Measurements from ENCODE around the gene TPCN2.
"Not testable (repeated sequence)": the region's sequence is repeated elsewhere in the genome, so short reads cannot be mapped to it uniquely, and the experiment has no call there.

The TPCN2 gene

GRCh38 chr11:69123593-69124545 is 75.1 kb downstream of the TPCN2 start:
- Mint-ChIP-seq H3K36me3 (peaks cover 2 to 11% of the 10 kb centered on the region in 2 donors), H3K4me3 (no peak overlapping the region), H3K27ac (peak overlapping the region; percentile 42), H3K4me1 (peaks cover 19 to 24% of the 10 kb centered on the region in 2 donors), H3K27me3 (peaks cover 6 to 8% of the 10 kb centered on the region in 2 donors), H3K9me3 (peaks cover 15 to 16% of the 10 kb centered on the region in 2 donors)
- DNase-seq (no peak), ATAC-seq (replicated peaks) (peak; percentile 24 to 40)

GRCh38 chr11:69125861-69126260 is 77.1 kb downstream of the TPCN2 start:
- H3K9me3 Mint-ChIP-seq: peaks cover 14 to 15% of the 10 kb centered on the region in 2 donors
- DNase-seq (no peak), ATAC-seq (replicated peaks) (no peak)
- H3K4me3 Mint-ChIP-seq: no peak overlapping the region
- H3K36me3 Mint-ChIP-seq: peaks cover 4 to 15% of the 10 kb centered on the region in 2 donors
- no peak overlapping the region for H3K27ac Mint-ChIP-seq
- H3K27me3 Mint-ChIP-seq: peaks cover 6 to 10% of the 10 kb centered on the region in 2 donors
- H3K4me1 Mint-ChIP-seq: peaks cover 18 to 24% of the 10 kb centered on the region in 2 donors

- no peak for DNase-seq
- peaks cover 16 to 24% of the 10 kb centered on the region in 2 donors for H3K4me1 Mint-ChIP-seq
Observed at GRCh38 chr11:69126286-69126685, 77.6 kb downstream of the TPCN2 start.

GRCh38 chr11:69127081-69127850 is 78.5 kb downstream of the TPCN2 start:
- peaks cover 0 to 3% of the 10 kb centered on the region in 2 donors for H3K27me3 Mint-ChIP-seq
- peaks cover 3 to 15% of the 10 kb centered on the region in 2 donors for H3K36me3 Mint-ChIP-seq
- DNase-seq (no peak), ATAC-seq (replicated peaks) (no peak)
- H3K4me1 Mint-ChIP-seq: peaks cover 16 to 21% of the 10 kb centered on the region in 2 donors
- no peak overlapping the region for H3K4me3 Mint-ChIP-seq
- peaks cover 14 to 15% of the 10 kb centered on the region in 2 donors for H3K9me3 Mint-ChIP-seq
- H3K27ac Mint-ChIP-seq: no peak overlapping the region

More at GRCh38 chr11:69126286-69126685, 77.6 kb downstream of the TPCN2 start:
- no peak for ATAC-seq (replicated peaks)
- H3K9me3 Mint-ChIP-seq: peaks cover 14 to 15% of the 10 kb centered on the region in 2 donors
- peaks cover 3 to 6% of the 10 kb centered on the region in 2 donors for H3K27me3 Mint-ChIP-seq
- no peak overlapping the region for H3K27ac Mint-ChIP-seq
- H3K36me3 Mint-ChIP-seq: peaks cover 4 to 15% of the 10 kb centered on the region in 2 donors
- no peak overlapping the region for H3K4me3 Mint-ChIP-seq

- H3K4me1 Mint-ChIP-seq: peaks cover 10 to 15% of the 10 kb centered on the region in 2 donors
- H3K27me3 Mint-ChIP-seq: peaks cover 0 to 3% of the 10 kb centered on the region in 2 donors
- no peak overlapping the region for H3K27ac Mint-ChIP-seq
- peaks cover 3 to 15% of the 10 kb centered on the region in 2 donors for H3K36me3 Mint-ChIP-seq
- DNase-seq (no peak), ATAC-seq (replicated peaks) (no peak)
- H3K9me3 Mint-ChIP-seq: peaks cover 14 to 15% of the 10 kb centered on the region in 2 donors
- no peak overlapping the region for H3K4me3 Mint-ChIP-seq
Observed at GRCh38 chr11:69127884-69128283, 79.2 kb downstream of the TPCN2 start.

GRCh38 chr11:69129053-69129452 is 80.3 kb downstream of the TPCN2 start:
- H3K27me3 Mint-ChIP-seq: peaks cover 0 to 3% of the 10 kb centered on the region in 2 donors
- no peak overlapping the region for H3K4me3 Mint-ChIP-seq
- DNase-seq: no peak
- no peak for ATAC-seq (replicated peaks)
- H3K9me3 Mint-ChIP-seq: peaks cover 16 to 18% of the 10 kb centered on the region in 2 donors
- peaks cover 11 to 20% of the 10 kb centered on the region in 2 donors for H3K36me3 Mint-ChIP-seq
- peaks cover 3 to 11% of the 10 kb centered on the region in 2 donors for H3K4me1 Mint-ChIP-seq
- H3K27ac Mint-ChIP-seq: no peak overlapping the region

- no peak for DNase-seq
- ATAC-seq (replicated peaks): no peak
- Mint-ChIP-seq H3K36me3 (peaks cover 11 to 26% of the 10 kb centered on the region in 2 donors), H3K9me3 (peaks cover 18% of the 10 kb centered on the region in 2 donors), H3K27ac (no peak overlapping the region), H3K4me3 (no peak overlapping the region), H3K27me3 (peaks cover 0 to 3% of the 10 kb centered on the region in 2 donors), H3K4me1 (peaks cover 5 to 14% of the 10 kb centered on the region in 2 donors)
Observed at GRCh38 chr11:69129647-69130046, 80.9 kb downstream of the TPCN2 start.

GRCh38 chr11:69130654-69131053 is 81.9 kb downstream of the TPCN2 start:
- ATAC-seq (replicated peaks) (no peak), DNase-seq (no peak)
- no peak overlapping the region for H3K4me3 Mint-ChIP-seq
- H3K27ac Mint-ChIP-seq: no peak overlapping the region
- H3K4me1 Mint-ChIP-seq: peaks cover 8 to 22% of the 10 kb centered on the region in 2 donors
- peaks cover 18 to 20% of the 10 kb centered on the region in 2 donors for H3K9me3 Mint-ChIP-seq
- H3K27me3 Mint-ChIP-seq: peaks cover 0 to 3% of the 10 kb centered on the region in 2 donors
- H3K36me3 Mint-ChIP-seq: peaks cover 16 to 30% of the 10 kb centered on the region in 2 donors

GRCh38 chr11:69131121-69131566 is 82.4 kb downstream of the TPCN2 start:
- Mint-ChIP-seq H3K9me3 (peaks cover 22 to 23% of the 10 kb centered on the region in 2 donors), H3K4me3 (no peak overlapping the region), H3K27ac (no peak overlapping the region), H3K36me3 (peaks cover 19 to 35% of the 10 kb centered on the region in 2 donors), H3K4me1 (peaks cover 11 to 27% of the 10 kb centered on the region in 2 donors), H3K27me3 (peaks cover 0 to 3% of the 10 kb centered on the region in 2 donors)
- DNase-seq (no peak), ATAC-seq (replicated peaks) (no peak)

GRCh38 chr11:69131644-69132300 is 83.0 kb downstream of the TPCN2 start:
- H3K4me1 Mint-ChIP-seq: peaks cover 13 to 31% of the 10 kb centered on the region in 2 donors
- peaks cover 0 to 3% of the 10 kb centered on the region in 2 donors for H3K27me3 Mint-ChIP-seq
- DNase-seq: no peak
- no peak overlapping the region for H3K27ac Mint-ChIP-seq
- no peak overlapping the region for H3K4me3 Mint-ChIP-seq
- peaks cover 22 to 39% of the 10 kb centered on the region in 2 donors for H3K36me3 Mint-ChIP-seq
- peaks cover 23 to 26% of the 10 kb centered on the region in 2 donors for H3K9me3 Mint-ChIP-seq
- no peak for ATAC-seq (replicated peaks)

GRCh38 chr11:69132301-69132670 is 83.6 kb downstream of the TPCN2 start:
- DNase-seq (no peak), ATAC-seq (replicated peaks) (no peak)
- Mint-ChIP-seq H3K4me3 (no peak overlapping the region), H3K36me3 (peaks cover 22 to 39% of the 10 kb centered on the region in 2 donors), H3K27ac (no peak overlapping the region), H3K4me1 (peaks cover 13 to 31% of the 10 kb centered on the region in 2 donors), H3K27me3 (peaks cover 0 to 3% of the 10 kb centered on the region in 2 donors), H3K9me3 (peaks cover 23 to 26% of the 10 kb centered on the region in 2 donors)

- Mint-ChIP-seq H3K27ac (peak overlapping the region; percentile 85), H3K4me1 (peaks cover 13 to 31% of the 10 kb centered on the region in 2 donors), H3K36me3 (peaks cover 22 to 38% of the 10 kb centered on the region in 2 donors), H3K4me3 (no peak overlapping the region), H3K9me3 (peaks cover 18 to 23% of the 10 kb centered on the region in 2 donors), H3K27me3 (peaks cover 0 to 3% of the 10 kb centered on the region in 2 donors)
- no peak for ATAC-seq (replicated peaks)
- no peak for DNase-seq
Observed at GRCh38 chr11:69133251-69133650, 84.5 kb downstream of the TPCN2 start.

- Mint-ChIP-seq H3K9me3 (peaks cover 13 to 15% of the 10 kb centered on the region in 2 donors), H3K27ac (peak overlapping the region; percentile 85), H3K4me1 (peaks cover 13 to 31% of the 10 kb centered on the region in 2 donors), H3K4me3 (peak overlapping the region in 1 of 2 donors; percentile 26), H3K36me3 (peaks cover 22 to 32% of the 10 kb centered on the region in 2 donors)
- peak; percentile 95 to 98 for ATAC-seq (replicated peaks)
- peak; percentile 47 for DNase-seq
- H3K27me3 Mint-ChIP-seq: not testable (repeated sequence)
Observed at GRCh38 chr11:69134182-69134581, 85.5 kb downstream of the TPCN2 start.

All from stimulated activated naive B cell treated with anti-CD40 and anti-IgM and Interleukin-4, amounts not matched to agents 10 μg/mL and 1 μg/mL and 100 μg/mL, for 72 hours (primary cell).